Measurements from ENCODE around the gene LCAT.
A peak's percentile ranks its signal among the peaks of the same experiment; 100 is the strongest.

The LCAT gene

DNA sequence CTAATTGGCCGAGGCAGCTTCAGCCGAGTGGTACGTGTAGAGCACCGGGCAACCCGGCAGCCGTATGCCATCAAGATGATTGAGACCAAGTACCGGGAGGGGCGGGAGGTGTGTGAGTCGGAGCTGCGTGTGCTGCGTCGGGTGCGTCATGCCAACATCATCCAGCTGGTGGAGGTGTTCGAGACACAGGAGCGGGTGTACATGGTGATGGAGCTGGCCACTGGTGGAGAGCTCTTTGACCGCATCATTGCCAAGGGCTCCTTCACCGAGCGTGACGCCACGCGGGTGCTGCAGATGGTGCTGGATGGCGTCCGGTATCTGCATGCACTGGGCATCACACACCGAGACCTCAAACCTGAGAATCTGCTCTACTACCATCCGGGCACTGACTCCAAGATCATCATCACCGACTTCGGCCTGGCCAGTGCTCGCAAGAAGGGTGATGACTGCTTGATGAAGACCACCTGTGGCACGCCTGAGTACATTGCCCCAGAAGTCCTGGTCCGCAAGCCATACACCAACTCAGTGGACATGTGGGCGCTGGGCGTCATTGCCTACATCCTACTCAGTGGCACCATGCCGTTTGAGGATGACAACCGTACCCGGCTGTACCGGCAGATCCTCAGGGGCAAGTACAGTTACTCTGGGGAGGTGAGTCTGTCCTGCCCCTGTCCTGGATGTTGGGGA is 34.7 kb downstream of the LCAT start:
- DNase-seq (ENCODE audit: low read depth): no peak

DNA sequence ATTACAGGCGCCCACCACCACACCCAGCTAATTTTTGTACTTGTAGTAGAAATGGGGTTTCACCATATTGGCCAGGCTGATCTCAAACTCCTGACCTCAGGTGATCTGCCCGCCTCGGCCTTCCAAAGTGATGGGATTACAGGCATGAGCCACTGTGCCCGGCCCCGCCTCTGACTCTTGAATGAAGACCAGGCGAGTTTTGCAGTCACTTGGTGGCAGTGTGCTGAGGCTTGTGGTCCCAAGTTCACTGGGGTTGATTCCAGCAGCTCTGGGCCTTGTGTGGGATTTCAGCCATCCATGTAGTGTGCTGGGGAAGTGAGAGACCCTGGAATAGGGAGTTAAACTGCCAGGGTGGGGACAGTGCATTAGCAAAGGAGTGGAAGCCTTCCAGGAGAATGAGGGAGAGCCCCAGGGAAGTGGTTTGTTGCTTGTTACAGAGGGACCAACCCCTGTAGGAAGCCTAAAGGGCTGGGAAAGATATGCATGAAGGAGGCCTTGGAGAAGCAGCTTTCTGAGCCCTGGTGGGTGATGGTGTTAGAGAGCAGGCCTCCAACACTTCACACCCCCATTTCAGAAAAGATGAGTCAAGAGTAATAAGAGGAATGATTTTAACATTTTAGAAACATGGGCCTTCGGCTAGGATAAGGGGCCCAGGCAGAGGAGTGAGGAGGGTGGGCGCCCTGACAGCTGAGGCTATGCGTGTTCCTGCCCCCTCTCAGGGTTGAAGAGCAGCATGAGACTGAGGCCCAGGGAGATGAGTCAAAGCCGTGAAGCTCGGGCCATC is 36.3 kb downstream of the LCAT start:
- no peak for DNase-seq (ENCODE audit: low read depth)

DNA sequence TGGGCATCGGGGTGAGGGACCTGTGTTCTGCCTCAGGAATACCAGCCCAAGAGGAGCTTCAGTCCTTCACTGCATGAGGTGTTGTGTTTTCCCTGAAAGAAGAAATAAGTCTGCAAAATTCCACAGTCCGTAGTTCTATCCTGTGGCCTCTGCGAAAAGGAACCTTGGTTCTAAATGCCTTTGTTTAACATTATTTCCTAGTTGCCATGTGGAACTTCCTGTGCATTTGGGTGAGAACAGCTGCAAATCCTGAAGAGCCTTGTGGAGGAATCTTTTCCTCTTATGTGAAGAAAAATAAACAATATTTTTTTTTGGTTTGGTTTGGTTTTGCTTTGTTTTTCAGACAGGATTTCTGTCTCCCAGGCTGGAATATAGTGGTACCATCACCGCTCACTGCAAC is 41.1 kb downstream of the LCAT start:
- DNase-seq (ENCODE audit: low read depth): no peak

DNA sequence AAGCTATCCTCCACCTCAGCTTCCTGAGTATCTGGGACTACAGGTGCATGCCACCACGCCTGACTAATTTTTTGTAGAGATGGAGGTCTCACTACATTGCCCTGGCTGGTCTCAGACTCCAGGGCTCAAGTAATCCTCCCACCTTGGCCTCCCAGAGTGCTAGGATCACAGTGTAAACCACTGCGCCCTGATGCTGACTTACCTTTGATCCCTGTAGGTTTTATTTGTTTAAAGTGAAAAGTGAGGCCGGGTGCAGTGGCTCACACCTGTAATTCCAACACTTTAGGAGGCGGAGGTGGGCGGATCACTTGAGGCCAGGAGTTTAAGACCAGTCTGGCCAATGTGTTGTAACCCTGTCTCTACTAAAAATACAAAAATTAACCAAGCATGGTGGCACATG is 42.2 kb downstream of the LCAT start:
- DNase-seq (ENCODE audit: low read depth): no peak

DNA sequence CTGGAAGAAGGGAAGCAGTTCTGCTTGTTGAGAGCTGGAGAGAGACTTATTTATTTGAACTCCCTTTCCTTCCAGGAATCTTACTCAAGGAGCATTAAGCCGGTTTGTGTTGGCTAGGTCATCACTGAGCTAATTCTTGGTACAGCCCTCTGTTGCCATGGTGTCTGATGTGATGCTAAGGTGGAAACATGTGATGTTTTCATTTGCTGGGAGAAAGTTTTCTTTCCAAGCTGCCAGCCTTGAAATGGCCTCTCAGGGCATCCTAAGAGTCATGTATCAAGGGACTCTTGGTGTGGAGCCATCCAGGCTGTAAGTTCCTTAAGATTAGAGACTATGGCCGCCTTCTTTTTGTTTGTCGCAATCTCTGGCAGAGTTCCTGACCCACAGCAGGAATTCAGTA is 46.7 kb downstream of the LCAT start:
- DNase-seq (ENCODE audit: low read depth): no peak

DNA sequence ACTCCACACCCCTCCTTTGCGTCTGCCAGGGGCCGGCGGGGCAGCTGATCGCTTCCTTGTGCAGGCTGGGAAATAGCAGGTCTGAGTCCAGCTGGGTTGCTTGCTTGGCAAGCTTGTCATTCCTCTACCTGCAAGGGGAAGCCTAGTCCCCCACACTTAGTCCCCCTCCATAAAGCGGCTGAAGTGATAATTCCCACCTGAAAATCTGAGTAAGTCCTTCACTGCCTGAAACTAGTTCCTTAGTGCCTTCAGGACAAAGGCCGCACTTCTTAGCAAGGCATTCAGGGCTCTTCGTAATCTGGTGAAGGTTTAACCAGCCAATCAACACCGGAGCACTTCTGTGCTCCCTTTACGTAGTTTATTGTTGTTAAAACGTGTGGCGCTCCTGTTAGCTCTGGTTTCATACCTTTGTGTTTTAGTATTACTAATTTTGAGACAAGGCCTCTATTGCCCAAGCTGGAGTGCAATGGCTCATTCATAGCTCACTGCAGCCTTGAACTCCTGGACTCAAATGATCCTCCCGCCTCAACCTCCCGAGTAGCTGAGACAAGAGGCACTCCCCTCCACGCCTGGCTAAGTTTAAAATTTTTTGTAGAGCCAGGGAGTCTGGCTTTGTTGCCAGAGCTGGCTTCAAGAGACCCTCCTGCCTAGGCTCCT is 50.0 kb downstream of the LCAT start:
- no peak for DNase-seq (ENCODE audit: low read depth)

DNA sequence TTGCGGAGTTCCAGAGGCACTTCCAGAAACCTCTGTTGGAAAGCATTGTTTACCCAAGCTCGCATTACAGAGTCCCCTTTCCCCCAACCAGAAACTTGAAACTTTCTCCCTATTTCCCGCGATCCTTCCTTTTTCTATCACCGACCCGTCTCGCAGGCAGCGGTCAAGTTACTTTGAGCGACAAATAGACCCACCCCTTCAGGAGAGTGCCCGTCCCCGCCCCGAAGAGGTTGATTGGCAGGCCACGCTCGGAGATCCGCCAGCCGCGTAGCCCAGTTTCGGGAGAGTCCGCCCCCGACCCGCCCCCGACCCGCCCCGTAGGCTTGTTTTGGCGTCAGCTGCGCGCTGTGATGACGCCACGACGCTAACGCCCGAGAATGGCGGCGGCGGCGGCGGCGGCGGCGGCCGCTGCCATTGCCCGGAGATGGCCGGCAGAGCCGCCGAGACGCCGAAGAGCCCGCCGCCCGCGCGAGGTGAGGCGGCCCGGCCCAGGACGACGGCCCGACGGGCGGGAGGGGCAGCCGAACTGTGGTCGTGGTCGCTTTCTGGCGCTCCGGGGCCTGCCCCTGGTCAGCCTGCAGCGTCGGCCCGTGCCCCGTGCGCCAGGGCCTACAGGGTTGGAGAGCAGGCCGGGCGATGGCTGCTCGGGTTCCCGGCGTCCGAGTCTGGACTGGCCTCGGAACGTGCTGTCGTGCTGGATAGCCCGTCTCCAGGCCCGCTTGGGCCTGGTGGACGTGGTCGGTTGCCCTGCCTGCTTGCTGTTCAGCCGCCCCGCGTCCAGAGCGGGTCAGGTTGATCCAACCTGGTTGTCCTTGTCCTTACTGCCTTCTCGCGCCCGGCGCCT is 50.8 kb downstream of the LCAT start, which contains the start of gene PSKH1:
Gene PSKH1, plus strand, starts transcription at position 356 of the 844 bp plus-strand sequence. CDS start 15,496 bp downstream, outside the sequence.
- peak; percentile 84 for DNase-seq (ENCODE audit: low read depth)

DNA sequence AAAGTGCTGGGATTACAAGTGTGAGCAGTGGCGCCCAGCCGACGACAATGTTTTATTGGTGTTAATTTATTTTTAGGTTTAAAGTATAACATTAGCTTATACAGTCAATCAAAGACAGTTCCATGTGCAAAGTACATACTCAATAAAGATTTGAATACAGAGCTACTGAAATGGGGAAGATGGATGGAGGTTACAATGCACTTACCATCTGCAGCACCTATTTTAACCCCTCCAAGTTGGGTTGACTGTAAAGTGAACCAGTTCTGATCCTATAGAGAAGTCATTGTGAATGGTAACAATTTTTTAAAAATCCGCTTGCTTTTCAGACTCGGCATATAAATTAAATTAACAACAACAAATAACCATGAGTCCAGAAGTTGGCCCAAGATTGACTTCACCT is 51.5 kb downstream of the LCAT start:
- no peak for DNase-seq (ENCODE audit: low read depth)
